MV-4-11 (cell line): ENCODE results near the gene HIPK1.

Source experiments
- DNase-seq: peaks from one replicate; lab custom pipeline; 2025; lab: John Stamatoyannopoulos, UW

The HIPK1 gene

GRCh38 chr1:113913887-113914664 lies 15.0 kb upstream of the HIPK1 start:
- DNase-seq = no peak

GRCh38 chr1:113916974-113917373 lies 12.2 kb upstream of the HIPK1 start:
- DNase-seq = no peak

- peak; percentile 9 for DNase-seq
These were observed 11.6 kb upstream of the HIPK1 start for GRCh38 chr1:113917400-113918082.

GRCh38 chr1:113918243-113918642 lies 10.9 kb upstream of the HIPK1 start:
- no peak for DNase-seq

GRCh38 chr1:113922957-113923356 lies 6.2 kb upstream of the HIPK1 start:
- DNase-seq = no peak

GRCh38 chr1:113924473-113924872 lies 4.7 kb upstream of the HIPK1 start:
- DNase-seq = no peak

- peak; percentile 49 for DNase-seq
These were observed 765 bp upstream of the HIPK1 start for GRCh38 chr1:113928187-113928930.

- DNase-seq = peak; percentile 20
These were observed 800 bp downstream of the HIPK1 start for GRCh38 chr1:113929750-113930498.

GRCh38 chr1:113930499-113931161 lies 1.5 kb downstream of the HIPK1 start:
- DNase-seq = peak; percentile 62

GRCh38 chr1:113931451-113931851 lies 2.3 kb downstream of the HIPK1 start:
- peak; percentile 48 for DNase-seq

- DNase-seq = no peak
These were observed 4.9 kb downstream of the HIPK1 start for GRCh38 chr1:113934006-113934405.

- DNase-seq = no peak
These were observed 5.5 kb downstream of the HIPK1 start for GRCh38 chr1:113934511-113935055.

GRCh38 chr1:113935176-113935575 lies 6.1 kb downstream of the HIPK1 start:
- DNase-seq = no peak

- no peak for DNase-seq
These were observed 6.8 kb downstream of the HIPK1 start for GRCh38 chr1:113935970-113936369.

GRCh38 chr1:113937146-113937545 lies 8.0 kb downstream of the HIPK1 start:
- DNase-seq = no peak

- no peak for DNase-seq
These were observed 9.1 kb downstream of the HIPK1 start for GRCh38 chr1:113938192-113938591.

- DNase-seq = peak; percentile 95
These were observed 11.5 kb downstream of the HIPK1 start for GRCh38 chr1:113940365-113941244.

- no peak for DNase-seq
These were observed 12.1 kb downstream of the HIPK1 start for GRCh38 chr1:113941245-113941559.

- DNase-seq = no peak
These were observed 13.4 kb downstream of the HIPK1 start for GRCh38 chr1:113942527-113942926.

- peak; percentile 96 for DNase-seq
These were observed 14.1 kb downstream of the HIPK1 start for GRCh38 chr1:113943028-113943811.
